Right atrium auricular region (tissue), 2 donors: ENCODE results near the gene LHX4. TPM values are rescaled to one million over a fixed set of nuclear protein-coding genes. Genes with fewer than 3 reads are reported as not detected.

Experiments used
- DNase-seq: peaks from one replicate; pipeline ENCODE4 v3.0.0-alpha.2; 2019; ENCODE audit warnings: low spot score
- H3K27ac ChIP-seq, 2 donors: fragments of 200-600 bp; sonication (generic); 1 replicate in 1 of 2; 2 replicates in 1 of 2; pipeline ENCODE4 v1.5.1; 2016 to 2019
- H3K27me3 ChIP-seq, 2 donors: fragments of 200-600 bp; sonication (generic); one replicate each; pipeline versions ENCODE4 v1.5.1 to v1.6.0; 2017 to 2019
- H3K36me3 ChIP-seq: fragments of 200-600 bp; sonication (generic); one replicate; pipeline ENCODE4 v1.5.1; 2016
- H3K4me1 ChIP-seq, 2 donors: fragments of 200-600 bp; sonication (generic); one replicate each; pipeline versions ENCODE4 v1.5.1 to v1.6.0; 2017 to 2019
- H3K4me3 ChIP-seq, 2 donors: fragments of 200-600 bp; sonication (generic); 1 replicate in 1 of 2; 2 replicates in 1 of 2; pipeline ENCODE4 v1.5.1; 2017 to 2019; ENCODE audit warnings: mild to moderate bottlenecking in 1 of 2, moderate library complexity in 1 of 2
- H3K9me3 ChIP-seq, 2 donors: fragments of 200-600 bp; sonication (generic); one replicate each; pipeline ENCODE4 v1.5.1; 2019
- CTCF ChIP-seq, 2 donors: fragments of 200-600 bp; sonication (generic); IDR thresholded peaks; one replicate each; pipeline ENCODE4 v1.5.1; 2019; ENCODE audit warnings: antibody characterized with exemption in 2 of 2
- total RNA-seq, 2 donors: library from RNA; depleted of rRNA; stranded (reverse); fragments of >200 nt; gene quantifications; one replicate each; pipeline ENCODE4 v1.1.0, GENCODE V29; 2016

LHX4 gene
- total RNA-seq, 2 donors from 2014 or later, result not detected

DNA sequence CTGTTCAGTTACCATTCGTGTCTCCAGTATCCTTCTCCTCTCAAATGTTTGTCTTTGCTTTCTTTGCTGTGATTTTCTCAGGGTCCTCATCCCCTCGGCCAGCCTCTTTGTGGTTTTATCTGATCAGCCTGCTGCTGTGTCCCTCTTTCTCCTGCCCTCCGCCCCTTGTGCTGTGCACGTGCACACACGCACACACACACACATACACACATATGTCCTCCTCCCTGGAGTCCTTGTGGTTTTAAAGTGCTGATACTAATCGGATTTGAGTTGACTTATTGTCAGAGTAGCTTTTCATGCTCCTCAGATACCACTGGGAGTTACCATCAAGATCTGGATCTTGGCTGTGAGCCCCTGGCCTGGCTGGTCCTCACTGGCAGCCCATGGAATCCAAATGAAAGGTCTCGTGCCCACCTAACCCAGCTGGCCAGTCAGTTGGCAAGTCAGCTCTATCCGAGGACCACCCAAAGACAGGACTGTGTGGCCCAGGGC, 41.3 kb upstream of the LHX4 start:
- DNase-seq, result no peak
- Histone ChIP-seq H3K36me3 (peaks cover 87% of the 10 kb centered on the region), H3K27ac (no peak overlapping the region), H3K4me1 (peaks cover 0 to 10% of the 10 kb centered on the region in 2 donors), H3K27me3 (no peaks in the 10 kb centered on the region), H3K4me3 (no peak overlapping the region), H3K9me3 (no peaks in the 10 kb centered on the region)
- TF ChIP-seq CTCF (IDR thresholded peaks at IDR 0.05), result no peak

- no peak for DNase-seq
- Histone ChIP-seq H3K27me3 (no peaks in the 10 kb centered on the region), H3K36me3 (peaks cover 81% of the 10 kb centered on the region), H3K4me1 (peaks cover 0 to 10% of the 10 kb centered on the region in 2 donors), H3K27ac (no peak overlapping the region), H3K4me3 (no peak overlapping the region), H3K9me3 (no peaks in the 10 kb centered on the region)
- no peak for TF ChIP-seq CTCF (IDR thresholded peaks at IDR 0.05)
Observed at GRCh38 chr1:180190091-180190490, 40.0 kb upstream of the LHX4 start.

GRCh38 chr1:180192172-180192571, 37.9 kb upstream of the LHX4 start:
- DNase-seq, result no peak
- no peak for TF ChIP-seq CTCF (IDR thresholded peaks at IDR 0.05)
- no peaks in the 10 kb centered on the region for H3K9me3 ChIP-seq
- peaks cover 0 to under 1% of the 10 kb centered on the region in 2 donors for H3K4me1 ChIP-seq
- no peaks in the 10 kb centered on the region for H3K27me3 ChIP-seq
- no peak overlapping the region for H3K27ac ChIP-seq
- H3K4me3 ChIP-seq, result no peak overlapping the region
- H3K36me3 ChIP-seq, result peaks cover 77% of the 10 kb centered on the region

- Histone ChIP-seq H3K4me3 (no peak overlapping the region), H3K27me3 (no peaks in the 10 kb centered on the region), H3K36me3 (peaks cover 74% of the 10 kb centered on the region), H3K4me1 (no peaks in the 10 kb centered on the region), H3K27ac (no peak overlapping the region), H3K9me3 (no peaks in the 10 kb centered on the region)
- no peak for TF ChIP-seq CTCF (IDR thresholded peaks at IDR 0.05)
- no peak for DNase-seq
Observed at GRCh38 chr1:180193141-180194047, 36.7 kb upstream of the LHX4 start.

GRCh38 chr1:180194048-180194425, 36.0 kb upstream of the LHX4 start:
- TF ChIP-seq CTCF (IDR thresholded peaks at IDR 0.05), result no peak
- Histone ChIP-seq H3K36me3 (peaks cover 72% of the 10 kb centered on the region), H3K4me3 (no peak overlapping the region), H3K27me3 (no peaks in the 10 kb centered on the region), H3K9me3 (no peaks in the 10 kb centered on the region), H3K4me1 (no peaks in the 10 kb centered on the region), H3K27ac (no peak overlapping the region)
- DNase-seq, result no peak
